H1 (cell line): Measurements from ENCODE around the gene TEX2. TPM values are rescaled to one million over a fixed set of nuclear protein-coding genes. Genes with fewer than 3 reads are reported as not detected.

Source experiments
- CTCF ChIA-PET: fragments of 300-600 bp; sonication (Branson Sonifier 250); formaldehyde crosslinking; loops from one replicate; lab custom pipeline; 2021; ENCODE audit not compliant: partially characterized antibody; lab: Charles Lee
- POLR2A ChIA-PET: fragments of 300-600 bp; sonication (Branson Sonifier 250); formaldehyde crosslinking; loops from one replicate; lab custom pipeline; 2021; ENCODE audit warnings: inconsistent platforms; ENCODE audit not compliant: partially characterized antibody; lab: Charles Lee
- DNase-seq, 2 experiments: peaks; one replicate each; pipeline versions ENCODE4 v3.0.0 to v3.0.0-alpha.2; 2010 to 2022; ENCODE audit warnings: low spot score in 2 of 2, low read depth in 1 of 2, mixed read lengths in 1 of 2
- FAIRE-seq: peaks from 2 replicates; lab custom pipeline; 2011; peaks lifted over from hg19 to GRCh38; lab: Jason Lieb, UNC
- H2AFZ ChIP-seq: 2 replicates; pipeline ENCODE4 v1.8.1; 2012; ENCODE audit warnings: low read length, inconsistent platforms
- H2AK5ac ChIP-seq: 2 replicates; pipeline ENCODE4 v1.6.1; 2013; ENCODE audit warnings: low read depth, low read length
- H2BK120ac ChIP-seq: replicated peaks from 2 replicates; pipeline ENCODE3; 2013; ENCODE audit warnings: low read depth, low read length, inconsistent platforms
- H2BK12ac ChIP-seq: 2 replicates; pipeline ENCODE4 v1.6.1; 2013; ENCODE audit warnings: low read depth, low read length
- H2BK15ac ChIP-seq: 2 replicates; pipeline ENCODE4 v1.6.1; 2013; ENCODE audit warnings: low read length
- H2BK20ac ChIP-seq: 2 replicates; pipeline ENCODE4 v1.6.1; 2013; ENCODE audit warnings: low read length
- H2BK5ac ChIP-seq: 2 replicates; pipeline ENCODE4 v1.6.1; 2013; ENCODE audit warnings: low read depth, low read length
- H3K14ac ChIP-seq: 2 replicates; pipeline ENCODE4 v1.6.1; 2013; ENCODE audit warnings: inconsistent platforms; ENCODE audit not compliant: insufficient read length
- H3K18ac ChIP-seq: 2 replicates; pipeline ENCODE4 v1.6.1; 2013; ENCODE audit warnings: low read length; ENCODE audit errors: extremely low read depth
- H3K23ac ChIP-seq: 2 replicates; pipeline ENCODE4 v1.6.1; 2013; ENCODE audit warnings: inconsistent platforms; ENCODE audit not compliant: insufficient read length
- H3K23me2 ChIP-seq: 2 replicates; pipeline ENCODE4 v1.6.1; 2013; ENCODE audit warnings: low read depth, low read length
- H3K27ac ChIP-seq: 2 replicates; pipeline ENCODE4 v1.6.1; 2011; ENCODE audit warnings: low read depth, low read length, inconsistent platforms
- H3K27me3 ChIP-seq, 4 experiments: replicated peaks in 1 of 4; 1 replicate in 1 of 4; 2 replicates in 3 of 4; pipeline versions ENCODE4 v1.6.1 to v1.8.1; 2011 to 2013; ENCODE audit warnings: low read length in 3 of 4, mild to moderate bottlenecking in 3 of 4, inconsistent platforms in 2 of 4, mixed read lengths in 2 of 4, moderate library complexity in 1 of 4; ENCODE audit not compliant: control insufficient read depth in 3 of 4, insufficient read depth in 3 of 4; ENCODE audit errors: extremely low read depth in 1 of 4
- H3K36me3 ChIP-seq, 4 experiments: 2 replicates each; pipeline versions ENCODE4 v1.6.1 to v1.8.1; 2011 to 2013; ENCODE audit warnings: mild to moderate bottlenecking in 4 of 4, low read length in 3 of 4, moderate library complexity in 2 of 4, control low read depth in 1 of 4, inconsistent platforms in 1 of 4; ENCODE audit not compliant: insufficient read depth in 4 of 4, control insufficient read depth in 2 of 4
- H3K4ac ChIP-seq: replicated peaks from 2 replicates; pipeline ENCODE3; 2013; ENCODE audit warnings: low read length, low read depth, mixed read lengths, inconsistent platforms; ENCODE audit not compliant: insufficient read length
- H3K4me1 ChIP-seq, 4 experiments: replicated peaks in 1 of 4; 1 replicate in 1 of 4; 2 replicates in 3 of 4; pipeline versions ENCODE4 v1.6.1 to v1.8.1; 2011 to 2013; ENCODE audit warnings: low read length in 3 of 4, inconsistent platforms in 2 of 4, mixed read lengths in 1 of 4; ENCODE audit not compliant: insufficient read depth in 4 of 4, control insufficient read depth in 3 of 4
- H3K4me2 ChIP-seq, 2 experiments: 2 replicates each; pipeline versions ENCODE4 v1.6.1 to v1.8.1; 2011 to 2013; ENCODE audit warnings: low read depth in 2 of 2, low read length in 2 of 2, control low read depth in 1 of 2, inconsistent platforms in 1 of 2, mild to moderate bottlenecking in 1 of 2; ENCODE audit not compliant: insufficient read depth in 1 of 2
- H3K4me3 ChIP-seq, 4 experiments: fragments of 200-600, 300-600 bp in 1 of 4; sonication (generic), shearing (Covaris generic), sonication (Bioruptor Twin) in 1 of 4; 2 replicates each; pipeline versions ENCODE4 v1.5.1 to v1.8.1; 2011 to 2016; ENCODE audit warnings: low read length in 4 of 4, low read depth in 3 of 4, control low read depth in 2 of 4, inconsistent platforms in 2 of 4, mild to moderate bottlenecking in 2 of 4, mixed read lengths in 1 of 4, moderate library complexity in 1 of 4; ENCODE audit not compliant: insufficient read depth in 2 of 4; ENCODE audit errors: extremely low read depth in 1 of 4
- H3K56ac ChIP-seq: replicated peaks from 2 replicates; pipeline ENCODE3; 2013; ENCODE audit warnings: low read depth, mild to moderate bottlenecking, mixed read lengths, low read length, inconsistent platforms; ENCODE audit not compliant: insufficient read length
- H3K79me1 ChIP-seq: 2 replicates; pipeline ENCODE4 v1.6.1; 2013; ENCODE audit warnings: low read depth, low read length, control low read depth
- H3K79me2 ChIP-seq, 2 experiments: 2 replicates each; pipeline versions ENCODE4 v1.6.1 to v1.8.1; 2012 to 2013; ENCODE audit warnings: low read length in 2 of 2, mild to moderate bottlenecking in 2 of 2, inconsistent platforms in 1 of 2; ENCODE audit not compliant: insufficient read depth in 2 of 2, control insufficient read depth in 1 of 2
- H3K9ac ChIP-seq, 4 experiments: replicated peaks in 1 of 4; 1 replicate in 1 of 4; 2 replicates in 3 of 4; pipeline versions ENCODE4 v1.6.1 to v1.8.1; 2011 to 2013; ENCODE audit warnings: low read depth in 3 of 4, low read length in 3 of 4, control low read depth in 2 of 4, mild to moderate bottlenecking in 2 of 4, moderate library complexity in 2 of 4, inconsistent platforms in 1 of 4; ENCODE audit errors: extremely low read depth in 1 of 4
- H3K9me3 ChIP-seq, 2 experiments: 2 replicates each; pipeline versions ENCODE4 v1.6.1 to v1.8.1; 2012 to 2013; ENCODE audit warnings: mild to moderate bottlenecking in 2 of 2, moderate library complexity in 2 of 2, control low read depth in 1 of 2, inconsistent platforms in 1 of 2, low read depth in 1 of 2, low read length in 1 of 2, mixed read lengths in 1 of 2; ENCODE audit not compliant: insufficient read depth in 2 of 2
- H4K20me1 ChIP-seq, 2 experiments: replicated peaks in 1 of 2; 2 replicates each; pipeline versions ENCODE3 to v1.8.1; 2011 to 2013; ENCODE audit warnings: inconsistent platforms in 2 of 2, low read length in 2 of 2, mild to moderate bottlenecking in 1 of 2; ENCODE audit not compliant: insufficient read depth in 2 of 2, control insufficient read depth in 1 of 2
- H4K5ac ChIP-seq: 2 replicates; pipeline ENCODE4 v1.6.1; 2013; ENCODE audit warnings: low read length, low read depth, mixed read lengths, inconsistent platforms; ENCODE audit not compliant: insufficient read length
- H4K8ac ChIP-seq: 2 replicates; pipeline ENCODE4 v1.8.0; 2013; ENCODE audit warnings: mild to moderate bottlenecking, moderate library complexity, low read length, inconsistent platforms; ENCODE audit not compliant: insufficient read depth; ENCODE audit errors: extremely low read depth
- H4K91ac ChIP-seq: replicated peaks from 2 replicates; pipeline ENCODE3; 2013; ENCODE audit warnings: low read length, mixed read lengths, inconsistent platforms; ENCODE audit not compliant: insufficient read length
- NRF1 ChIP-seq: IDR thresholded peaks from 2 replicates; pipeline ENCODE4 v1.6.1; 2011; ENCODE audit warnings: mild to moderate bottlenecking, low read depth, low read length, improper control_type of control experiment
- POLR2A ChIP-seq, 2 experiments: IDR thresholded peaks; 1 replicate in 1 of 2; 2 replicates in 1 of 2; pipeline ENCODE4 v1.6.1; 2011; ENCODE audit warnings: low read depth in 2 of 2, low read length in 2 of 2, mild to moderate bottlenecking in 2 of 2; ENCODE audit errors: control extremely low read depth in 1 of 2
- RAD21 ChIP-seq, 2 experiments: IDR thresholded peaks in 1 of 2; conservative IDR thresholded peaks in 1 of 2; 2 replicates each; pipeline ENCODE4 v1.6.1; 2011; ENCODE audit warnings: low read depth in 2 of 2, low read length in 2 of 2, improper control_type of control experiment in 1 of 2, inconsistent platforms in 1 of 2, mild to moderate bottlenecking in 1 of 2, moderate library complexity in 1 of 2
- SRF ChIP-seq: IDR thresholded peaks from 2 replicates; pipeline ENCODE4 v1.6.1; 2011; ENCODE audit warnings: mild to moderate bottlenecking, low read depth, low read length, moderate library complexity
- WGBS, 2 experiments: shearing (Covaris generic) in 1 of 2; methylation state at CpG; one replicate each; pipeline versions ENCODE4 v1.1.6 to v1.1.7; 2013 to 2015; ENCODE audit warnings: low lambda C conversion rate in 2 of 2, mixed read lengths in 2 of 2, inconsistent platforms in 1 of 2, low coverage in 1 of 2, missing lambda C conversion rate in 1 of 2; ENCODE audit not compliant: insufficient replicate concordance in 2 of 2, insufficient coverage in 1 of 2, insufficient read length in 1 of 2; ENCODE audit errors: extremely low coverage in 1 of 2, missing lambda C conversion rate in 1 of 2; 5-methylcytosine and 5-hydroxymethylcytosine counted together
- polyA plus RNA-seq, 7 experiments: library from polyadenylated mRNA; depleted of rRNA in 3 of 7; stranded (reverse) in 5 of 7; unstranded in 2 of 7; fragments of >200 nt in 5 of 7; fragments of 200-250 nt in 2 of 7; gene quantifications; 1 replicate in 5 of 7; 2 replicates in 1 of 7; 4 replicates in 1 of 7; pipeline versions ENCODE4 v1.2.1 to v1.2.3, GENCODE V29; 2011 to 2013; ENCODE audit warnings: missing spikeins in 2 of 7, mixed read lengths in 2 of 7
- total RNA-seq: library from RNA; stranded (reverse); fragmentation: NEBNext Ultra II Directional; extraction: Animal tissue kit (Norgen Biotek cat#: 25700); gene quantifications from 2 replicates; pipeline ENCODE4 v1.2.1, GENCODE V29; 2021
- TF ChIP-seq, protein P1 (sequence below), 3 experiments: IDR thresholded peaks; 1 replicate in 2 of 3; 2 replicates in 1 of 3; pipeline versions ENCODE4 v1.5.1 to v1.6.1; 2011; ENCODE audit warnings: low read length in 3 of 3, mild to moderate bottlenecking in 3 of 3, inconsistent platforms in 2 of 3, low read depth in 1 of 3, moderate library complexity in 1 of 3; ENCODE audit not compliant: insufficient read depth in 1 of 3; ENCODE audit errors: control extremely low read depth in 1 of 3
- TF ChIP-seq, protein P2 (sequence below): IDR thresholded peaks from 2 replicates; pipeline ENCODE4 v1.6.1; 2012; ENCODE audit warnings: low read length, inconsistent platforms

Gene TEX2
- total and polyA plus RNA-seq, 2 of the 8 experiments (the other 6 are each of a cell fraction or from before 2014, with no cell fraction given), result 6.1 to 15.6 TPM

DNA sequence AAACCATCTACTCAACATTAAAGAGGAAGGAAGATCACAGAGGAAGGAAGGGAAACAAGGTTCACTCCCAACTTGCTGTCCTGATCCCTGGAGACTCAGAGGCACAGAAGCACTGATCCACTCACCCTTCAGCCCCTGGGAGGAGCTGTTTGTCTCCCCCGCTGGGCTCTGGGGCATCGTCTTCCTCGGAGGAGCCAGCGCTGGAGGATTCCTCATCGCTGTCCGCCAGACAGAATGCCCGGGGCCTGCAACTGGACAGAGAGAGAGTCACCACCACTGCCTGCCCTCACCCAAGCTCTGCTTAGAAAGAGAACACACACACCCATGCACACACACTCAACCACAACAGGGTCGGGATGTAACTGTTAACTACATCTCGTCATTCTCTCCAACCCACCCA, 108.3 kb downstream of the TEX2 start:
- Histone ChIP-seq H2AFZ (no peak overlapping the region), H3K18ac (no peak overlapping the region), H3K79me1 (no peaks in the 10 kb centered on the region), H3K56ac (no peak overlapping the region), H3K14ac (no peak overlapping the region), H3K9ac (no peak overlapping the region), H3K27ac (no peak overlapping the region), H3K4ac (no peak overlapping the region), H2BK12ac (no peak overlapping the region), H4K8ac (no peak overlapping the region), H3K4me3 (no peak overlapping the region), H3K9me3 (no peaks in the 10 kb centered on the region), H3K79me2 (no peaks in the 10 kb centered on the region), H3K36me3 (peaks cover 0 to 5% (median 1%) of the 10 kb centered on the region in 4 experiments; a peak in 5 of 8 replicates), H3K4me1 (peaks cover 0 to 6% (median 3%) of the 10 kb centered on the region in 4 experiments; a peak in 3 of 7 replicates), H4K91ac (no peak overlapping the region), H4K20me1 (no peaks in the 10 kb centered on the region), H2BK15ac (0 out of 2 replicates have a peak overlapping the region, but pooled peaks have one; percentile 54), H2BK20ac (no peak overlapping the region), H2BK5ac (0 out of 2 replicates have a peak overlapping the region, but pooled peaks have one; percentile 3), H2BK120ac (no peak overlapping the region), H2AK5ac (no peak overlapping the region), H3K4me2 (no peak overlapping the region), H3K27me3 (no peaks in the 10 kb centered on the region), H3K23ac (no peak overlapping the region), H3K23me2 (no peaks in the 10 kb centered on the region; the same call in 1 of the 2 replicates), H4K5ac (no peak overlapping the region)
- 84% methylated on average over 9 of the region's 9 CpGs; no CpG with 5 or more reads in 1 of the 2 experiments for WGBS, 2 experiments
- TF ChIP-seq RAD21 (IDR thresholded peaks at IDR 0.05 in 1 of 2, conservative IDR thresholded peaks at IDR 0.05 in 1 of 2; ENCODE audit: low read depth in 2 of 2, low read length in 2 of 2), result peak; percentile 20 to 39; a peak in 2 of 4 replicates
- no peak for TF ChIP-seq POLR2A (IDR thresholded peaks at IDR 0.05; ENCODE audit: control extremely low read depth in 1 of 2, low read depth in 2 of 2, low read length in 2 of 2)
- no peak for TF ChIP-seq SRF
- TF ChIP-seq, protein P1, sequence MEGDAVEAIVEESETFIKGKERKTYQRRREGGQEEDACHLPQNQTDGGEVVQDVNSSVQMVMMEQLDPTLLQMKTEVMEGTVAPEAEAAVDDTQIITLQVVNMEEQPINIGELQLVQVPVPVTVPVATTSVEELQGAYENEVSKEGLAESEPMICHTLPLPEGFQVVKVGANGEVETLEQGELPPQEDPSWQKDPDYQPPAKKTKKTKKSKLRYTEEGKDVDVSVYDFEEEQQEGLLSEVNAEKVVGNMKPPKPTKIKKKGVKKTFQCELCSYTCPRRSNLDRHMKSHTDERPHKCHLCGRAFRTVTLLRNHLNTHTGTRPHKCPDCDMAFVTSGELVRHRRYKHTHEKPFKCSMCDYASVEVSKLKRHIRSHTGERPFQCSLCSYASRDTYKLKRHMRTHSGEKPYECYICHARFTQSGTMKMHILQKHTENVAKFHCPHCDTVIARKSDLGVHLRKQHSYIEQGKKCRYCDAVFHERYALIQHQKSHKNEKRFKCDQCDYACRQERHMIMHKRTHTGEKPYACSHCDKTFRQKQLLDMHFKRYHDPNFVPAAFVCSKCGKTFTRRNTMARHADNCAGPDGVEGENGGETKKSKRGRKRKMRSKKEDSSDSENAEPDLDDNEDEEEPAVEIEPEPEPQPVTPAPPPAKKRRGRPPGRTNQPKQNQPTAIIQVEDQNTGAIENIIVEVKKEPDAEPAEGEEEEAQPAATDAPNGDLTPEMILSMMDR (IDR thresholded peaks at IDR 0.05; ENCODE audit: control extremely low read depth in 1 of 3, insufficient read depth in 1 of 3, low read depth in 1 of 3, low read length in 3 of 3), result peak in 2 of 3 experiments; percentile 6 to 16; a peak in 2 of 4 replicates
- no peak for TF ChIP-seq NRF1
- TF ChIP-seq, protein P2, sequence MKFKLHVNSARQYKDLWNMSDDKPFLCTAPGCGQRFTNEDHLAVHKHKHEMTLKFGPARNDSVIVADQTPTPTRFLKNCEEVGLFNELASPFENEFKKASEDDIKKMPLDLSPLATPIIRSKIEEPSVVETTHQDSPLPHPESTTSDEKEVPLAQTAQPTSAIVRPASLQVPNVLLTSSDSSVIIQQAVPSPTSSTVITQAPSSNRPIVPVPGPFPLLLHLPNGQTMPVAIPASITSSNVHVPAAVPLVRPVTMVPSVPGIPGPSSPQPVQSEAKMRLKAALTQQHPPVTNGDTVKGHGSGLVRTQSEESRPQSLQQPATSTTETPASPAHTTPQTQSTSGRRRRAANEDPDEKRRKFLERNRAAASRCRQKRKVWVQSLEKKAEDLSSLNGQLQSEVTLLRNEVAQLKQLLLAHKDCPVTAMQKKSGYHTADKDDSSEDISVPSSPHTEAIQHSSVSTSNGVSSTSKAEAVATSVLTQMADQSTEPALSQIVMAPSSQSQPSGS, result no peak
- DNase-seq, result no peak
- ChIA-PET CTCF (interaction anchor here (0.6 to 1.5 kb wide), 5 partner anchors 15 to 1434 kb away, joined by 3 to 5 read pairs (median 3); no protein-coding TSS in a partner anchor), POLR2A (interaction anchor here (0.9 to 16.8 kb wide), 4 partner anchors 8 to 100 kb away, joined by 3 to 193 read pairs (median 3); no protein-coding TSS in a partner anchor)
- FAIRE-seq, result no peak
